Trophoblast cell (in vitro differentiated cells and primary cell): ENCODE results near the gene ADM2.

Experiments used
- DNase-seq, 2 donors: peaks; one replicate each; pipeline ENCODE4 v3.0.0-alpha.2; 2016
- H2AFZ ChIP-seq: 2 replicates; pipeline ENCODE4 v1.6.1; 2013; ENCODE audit warnings: low read length, moderate library complexity, mild to moderate bottlenecking; ENCODE audit not compliant: insufficient read depth, poor library complexity
- H2AK5ac ChIP-seq: 2 replicates; pipeline ENCODE4 v1.6.1; 2013; ENCODE audit warnings: mild to moderate bottlenecking, low read length
- H2BK120ac ChIP-seq: 2 replicates; pipeline ENCODE4 v1.6.1; 2013; ENCODE audit warnings: low read length, mild to moderate bottlenecking, moderate library complexity; ENCODE audit not compliant: insufficient read depth, poor library complexity
- H2BK12ac ChIP-seq: 2 replicates; pipeline ENCODE4 v1.6.1; 2013; ENCODE audit warnings: mild to moderate bottlenecking, low read length, moderate library complexity
- H2BK5ac ChIP-seq: 2 replicates; pipeline ENCODE4 v1.6.1; 2013; ENCODE audit warnings: low read length, low read depth, moderate library complexity, mild to moderate bottlenecking; ENCODE audit not compliant: poor library complexity
- H3K14ac ChIP-seq: 2 replicates; pipeline ENCODE4 v1.6.1; 2013; ENCODE audit warnings: mild to moderate bottlenecking, low read length
- H3K18ac ChIP-seq: 2 replicates; pipeline ENCODE4 v1.6.1; 2013; ENCODE audit warnings: mild to moderate bottlenecking, low read length
- H3K23ac ChIP-seq: 2 replicates; pipeline ENCODE4 v1.6.1; 2013; ENCODE audit warnings: low read length
- H3K27ac ChIP-seq: 2 replicates; pipeline ENCODE4 v1.5.1; 2013; ENCODE audit warnings: low read depth, mild to moderate bottlenecking, inconsistent platforms, low read length, moderate library complexity
- H3K27me3 ChIP-seq: 2 replicates; pipeline ENCODE4 v1.6.1; 2013; ENCODE audit warnings: inconsistent platforms, mild to moderate bottlenecking, low read length, moderate library complexity; ENCODE audit not compliant: insufficient read depth
- H3K36me3 ChIP-seq, 2 experiments: 1 replicate in 1 of 2; 2 replicates in 1 of 2; pipeline ENCODE4 v1.6.1; 2013; ENCODE audit warnings: low read length in 2 of 2, mild to moderate bottlenecking in 2 of 2, moderate library complexity in 1 of 2; ENCODE audit not compliant: insufficient read depth in 2 of 2, control insufficient read depth in 1 of 2
- H3K4ac ChIP-seq: 2 replicates; pipeline ENCODE4 v1.6.1; 2013; ENCODE audit warnings: low read depth, mild to moderate bottlenecking, low read length, moderate library complexity
- H3K4me1 ChIP-seq, 2 experiments: 1 replicate in 1 of 2; 2 replicates in 1 of 2; pipeline ENCODE4 v1.6.1; 2013; ENCODE audit warnings: low read length in 2 of 2, mild to moderate bottlenecking in 2 of 2, moderate library complexity in 1 of 2; ENCODE audit not compliant: insufficient read depth in 2 of 2, control insufficient read depth in 1 of 2
- H3K4me2 ChIP-seq: 2 replicates; pipeline ENCODE4 v1.6.1; 2013; ENCODE audit warnings: inconsistent platforms, mild to moderate bottlenecking, low read length, moderate library complexity
- H3K4me3 ChIP-seq: 2 replicates; pipeline ENCODE4 v1.5.1; 2013; ENCODE audit warnings: mild to moderate bottlenecking, low read depth, low read length, inconsistent platforms
- H3K79me1 ChIP-seq: one replicate; pipeline ENCODE4 v1.6.1; 2013; ENCODE audit warnings: low read length
- H3K79me2 ChIP-seq: 2 replicates; pipeline ENCODE4 v1.6.1; 2013; ENCODE audit warnings: low read length, mild to moderate bottlenecking; ENCODE audit not compliant: control insufficient read depth, insufficient read depth, poor library complexity
- H3K9ac ChIP-seq: 2 replicates; pipeline ENCODE4 v1.6.1; 2013; ENCODE audit warnings: mild to moderate bottlenecking, low read length
- H3K9me3 ChIP-seq: 2 replicates; pipeline ENCODE4 v1.6.1; 2013; ENCODE audit warnings: low read depth, mild to moderate bottlenecking, control low read depth, inconsistent platforms, low read length; ENCODE audit not compliant: insufficient read depth
- H4K12ac ChIP-seq: 2 replicates; pipeline ENCODE4 v1.6.1; 2013; ENCODE audit warnings: low read depth, mild to moderate bottlenecking, low read length, moderate library complexity
- H4K8ac ChIP-seq: 2 replicates; pipeline ENCODE4 v1.6.1; 2013; ENCODE audit warnings: low read depth, mild to moderate bottlenecking, low read length, moderate library complexity
- H4K91ac ChIP-seq: one replicate; pipeline ENCODE4 v1.6.1; 2013; ENCODE audit warnings: low read depth, mild to moderate bottlenecking, low read length, moderate library complexity
- WGBS: extraction: QIAGEN DNeasy Blood & Tissue Kit; methylation state at CpG from one replicate; pipeline ENCODE4 v1.1.7; 2013; ENCODE audit warnings: missing lambda C conversion rate; ENCODE audit not compliant: insufficient read length, insufficient coverage; ENCODE audit errors: extremely low coverage; 5-methylcytosine and 5-hydroxymethylcytosine counted together

The ADM2 gene

DNA sequence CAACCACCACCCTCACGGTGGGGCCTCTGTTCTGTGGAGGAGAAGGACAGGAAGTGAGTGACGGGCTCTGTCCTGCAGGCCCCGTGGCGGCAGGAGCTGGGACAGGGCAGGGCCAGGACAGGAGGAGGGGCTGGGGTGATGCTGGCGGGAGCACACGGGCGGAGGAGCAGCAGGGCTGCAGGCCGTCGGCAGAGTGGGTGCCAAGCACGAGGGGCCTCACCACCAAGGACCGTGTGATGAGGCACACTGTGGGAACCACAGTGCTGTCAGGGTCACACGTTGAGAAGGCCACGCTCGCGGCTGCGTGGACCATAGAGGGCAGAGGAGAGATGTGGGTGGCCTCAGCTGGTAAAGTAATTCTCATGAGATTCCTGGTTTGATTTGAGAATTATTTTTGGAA is 35.5 kb downstream of the ADM2 start:
- Histone ChIP-seq H3K36me3 (peaks cover 44 to 51% of the 10 kb centered on the region in 2 experiments), H4K12ac (no peak overlapping the region), H3K4ac (peak overlapping the region; percentile 16), H3K18ac (peak overlapping the region; percentile 28), H3K14ac (no peak overlapping the region), H2AFZ (no peak overlapping the region), H3K27ac (no peak overlapping the region), H4K8ac (no peak overlapping the region), H3K79me1 (no peaks in the 10 kb centered on the region), H3K79me2 (no peaks in the 10 kb centered on the region), H2BK12ac (no peak overlapping the region), H3K9ac (no peak overlapping the region), H2BK120ac (no peak overlapping the region), H3K4me2 (no peak overlapping the region), H4K91ac (no peak overlapping the region), H3K23ac (no peak overlapping the region), H2BK5ac (no peak overlapping the region), H3K27me3 (no peaks in the 10 kb centered on the region), H2AK5ac (no peak overlapping the region), H3K4me1 (peaks cover 5 to 8% of the 10 kb centered on the region in 2 experiments), H3K9me3 (no peaks in the 10 kb centered on the region), H3K4me3 (peak overlapping the region; percentile 2)
- DNase-seq, result no peak
- WGBS, result no CpG with 5 or more reads among the region's 16 CpGs

DNA sequence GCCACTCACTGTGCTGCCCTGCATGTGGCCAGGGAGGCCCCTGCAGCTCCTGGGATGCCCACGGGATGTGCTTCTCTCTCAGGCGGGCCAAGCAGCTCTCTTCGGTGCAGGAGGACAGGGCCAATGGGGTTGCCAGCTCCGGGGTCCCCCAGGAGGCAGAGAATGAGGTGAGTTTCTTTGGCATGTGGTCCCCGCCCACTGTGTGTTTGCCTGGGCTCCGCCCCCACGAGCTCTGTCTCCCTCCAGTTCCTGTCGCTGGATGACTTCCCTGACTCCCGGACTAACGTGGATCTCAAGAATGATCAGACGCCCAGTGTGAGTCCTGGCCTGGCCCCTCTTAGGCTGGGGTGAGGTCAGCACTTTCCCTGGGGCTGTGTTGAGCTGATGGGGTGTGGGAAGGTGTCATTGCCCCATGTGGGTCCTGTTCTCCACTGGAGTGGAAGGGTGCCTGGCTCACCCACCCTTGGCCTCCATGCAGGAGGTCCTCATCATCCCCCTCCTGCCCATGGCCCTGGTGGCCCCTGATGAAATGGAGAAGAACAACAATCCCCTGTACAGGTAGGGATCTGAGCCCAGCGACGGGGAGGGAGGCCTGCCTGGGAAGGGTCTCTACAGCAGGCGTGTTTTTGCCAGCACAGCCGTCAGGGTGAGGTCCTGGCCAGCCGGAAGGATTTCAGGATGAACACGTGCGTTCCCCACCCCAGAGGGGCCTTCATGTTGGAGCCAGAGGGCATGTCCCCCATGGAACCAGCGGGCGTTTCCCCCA is 36.3 kb downstream of the ADM2 start:
- Histone ChIP-seq H3K18ac (no peak overlapping the region), H2BK12ac (no peak overlapping the region), H3K27me3 (no peaks in the 10 kb centered on the region), H3K4ac (no peak overlapping the region), H3K14ac (no peak overlapping the region), H3K4me2 (no peak overlapping the region), H3K4me1 (peaks cover 5 to 8% of the 10 kb centered on the region in 2 experiments), H2AK5ac (no peak overlapping the region), H3K36me3 (peaks cover 52 to 57% of the 10 kb centered on the region in 2 experiments), H3K9me3 (no peaks in the 10 kb centered on the region), H2BK5ac (no peak overlapping the region), H2BK120ac (no peak overlapping the region), H3K27ac (no peak overlapping the region), H4K91ac (no peak overlapping the region), H3K79me1 (no peaks in the 10 kb centered on the region), H3K79me2 (no peaks in the 10 kb centered on the region), H2AFZ (no peak overlapping the region), H3K4me3 (no peak overlapping the region), H3K9ac (no peak overlapping the region), H3K23ac (no peak overlapping the region), H4K8ac (no peak overlapping the region), H4K12ac (no peak overlapping the region)
- no peak for DNase-seq
- no CpG with 5 or more reads among the region's 20 CpGs for WGBS

DNA sequence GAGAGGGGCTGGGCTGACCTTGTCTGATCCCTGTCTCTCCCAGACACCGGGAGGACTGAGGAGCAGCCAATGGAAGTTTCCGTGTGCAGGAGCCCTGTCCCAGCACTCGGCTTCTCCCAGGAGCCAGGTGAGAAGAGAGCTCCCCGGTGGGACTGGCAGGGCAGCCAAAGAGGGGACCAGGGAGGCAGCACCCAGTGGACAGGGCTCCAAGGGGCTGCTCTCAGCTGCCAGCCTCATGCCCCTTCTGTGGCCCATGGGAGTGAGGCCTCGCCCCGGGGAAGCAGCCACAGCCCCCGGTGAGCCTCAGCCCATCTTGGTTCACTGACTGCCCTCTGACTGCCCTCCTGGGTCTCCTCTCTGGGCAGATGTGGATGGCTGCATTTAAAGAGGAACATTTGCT is 37.3 kb downstream of the ADM2 start:
- H2AFZ ChIP-seq, result no peak overlapping the region
- no CpG with 5 or more reads among the region's 7 CpGs for WGBS

DNA sequence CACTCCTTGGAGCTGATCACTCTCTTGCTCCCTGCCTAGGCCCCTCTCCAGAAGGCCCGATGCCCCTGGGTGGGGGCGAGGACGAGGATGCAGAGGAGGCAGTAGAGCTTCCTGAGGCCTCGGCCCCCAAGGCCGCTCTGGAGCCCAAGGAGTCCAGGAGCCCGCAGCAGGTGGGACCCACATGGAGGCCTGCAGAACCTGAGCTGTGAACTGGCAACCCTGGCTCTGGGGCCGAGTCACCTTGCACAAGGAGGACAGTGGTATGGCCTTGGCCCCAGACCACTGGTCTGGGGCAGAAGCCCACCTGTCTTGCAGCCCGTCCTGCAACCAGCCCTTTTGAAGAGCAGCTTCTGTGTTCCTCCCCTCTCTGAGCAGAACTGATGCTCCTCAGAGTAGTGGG is 37.8 kb downstream of the ADM2 start:
- Histone ChIP-seq H2AFZ (no peak overlapping the region), H3K79me1 (no peaks in the 10 kb centered on the region), H3K4me2 (no peak overlapping the region), H4K8ac (no peak overlapping the region), H3K9me3 (no peaks in the 10 kb centered on the region), H4K12ac (no peak overlapping the region), H3K18ac (no peak overlapping the region), H3K27ac (no peak overlapping the region), H2BK12ac (no peak overlapping the region), H3K4me1 (peaks cover 12 to 16% of the 10 kb centered on the region in 2 experiments), H3K9ac (no peak overlapping the region), H3K27me3 (no peaks in the 10 kb centered on the region), H2AK5ac (no peak overlapping the region), H3K23ac (no peak overlapping the region), H3K4me3 (no peak overlapping the region), H2BK120ac (no peak overlapping the region), H3K4ac (no peak overlapping the region), H4K91ac (no peak overlapping the region), H3K79me2 (no peaks in the 10 kb centered on the region), H3K14ac (no peak overlapping the region), H2BK5ac (no peak overlapping the region), H3K36me3 (peaks cover 65 to 72% of the 10 kb centered on the region in 2 experiments)
- no peak for DNase-seq
- WGBS, result no CpG with 5 or more reads among the region's 8 CpGs

More for the DNA sequence above, 37.3 kb downstream of the ADM2 start:
- Histone ChIP-seq H3K23ac (no peak overlapping the region), H3K18ac (no peak overlapping the region), H2AK5ac (no peak overlapping the region), H3K4me1 (peaks cover 6 to 10% of the 10 kb centered on the region in 2 experiments), H2BK5ac (no peak overlapping the region), H4K12ac (no peak overlapping the region), H3K4me2 (no peak overlapping the region), H3K9ac (no peak overlapping the region), H4K91ac (no peak overlapping the region), H3K36me3 (peaks cover 61 to 66% of the 10 kb centered on the region in 2 experiments), H3K14ac (no peak overlapping the region), H2BK12ac (no peak overlapping the region), H3K79me2 (no peaks in the 10 kb centered on the region), H2BK120ac (no peak overlapping the region), H4K8ac (no peak overlapping the region), H3K9me3 (no peaks in the 10 kb centered on the region), H3K4me3 (no peak overlapping the region), H3K27ac (no peak overlapping the region), H3K4ac (no peak overlapping the region), H3K79me1 (no peaks in the 10 kb centered on the region), H3K27me3 (no peaks in the 10 kb centered on the region)
- no peak for DNase-seq
